ENCODE results near the gene ELOVL6.
A peak's percentile ranks its signal among the peaks of the same experiment; 100 is the strongest.

ELOVL6 gene

GRCh38 chr4:110130576-110131358 is 67.6 kb downstream of the ELOVL6 start:
- TF ChIP-seq, protein P1, sequence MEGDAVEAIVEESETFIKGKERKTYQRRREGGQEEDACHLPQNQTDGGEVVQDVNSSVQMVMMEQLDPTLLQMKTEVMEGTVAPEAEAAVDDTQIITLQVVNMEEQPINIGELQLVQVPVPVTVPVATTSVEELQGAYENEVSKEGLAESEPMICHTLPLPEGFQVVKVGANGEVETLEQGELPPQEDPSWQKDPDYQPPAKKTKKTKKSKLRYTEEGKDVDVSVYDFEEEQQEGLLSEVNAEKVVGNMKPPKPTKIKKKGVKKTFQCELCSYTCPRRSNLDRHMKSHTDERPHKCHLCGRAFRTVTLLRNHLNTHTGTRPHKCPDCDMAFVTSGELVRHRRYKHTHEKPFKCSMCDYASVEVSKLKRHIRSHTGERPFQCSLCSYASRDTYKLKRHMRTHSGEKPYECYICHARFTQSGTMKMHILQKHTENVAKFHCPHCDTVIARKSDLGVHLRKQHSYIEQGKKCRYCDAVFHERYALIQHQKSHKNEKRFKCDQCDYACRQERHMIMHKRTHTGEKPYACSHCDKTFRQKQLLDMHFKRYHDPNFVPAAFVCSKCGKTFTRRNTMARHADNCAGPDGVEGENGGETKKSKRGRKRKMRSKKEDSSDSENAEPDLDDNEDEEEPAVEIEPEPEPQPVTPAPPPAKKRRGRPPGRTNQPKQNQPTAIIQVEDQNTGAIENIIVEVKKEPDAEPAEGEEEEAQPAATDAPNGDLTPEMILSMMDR (IDR thresholded peaks at IDR 0.05; ENCODE audit: control insufficient read depth, extremely low read depth, insufficient read depth) = no peak
- H3K4me3 ChIP-seq (ENCODE audit: low read depth, low read length) = no peak overlapping the region
- DNase-seq (ENCODE audit: low read depth) = peak; percentile 23

DNA sequence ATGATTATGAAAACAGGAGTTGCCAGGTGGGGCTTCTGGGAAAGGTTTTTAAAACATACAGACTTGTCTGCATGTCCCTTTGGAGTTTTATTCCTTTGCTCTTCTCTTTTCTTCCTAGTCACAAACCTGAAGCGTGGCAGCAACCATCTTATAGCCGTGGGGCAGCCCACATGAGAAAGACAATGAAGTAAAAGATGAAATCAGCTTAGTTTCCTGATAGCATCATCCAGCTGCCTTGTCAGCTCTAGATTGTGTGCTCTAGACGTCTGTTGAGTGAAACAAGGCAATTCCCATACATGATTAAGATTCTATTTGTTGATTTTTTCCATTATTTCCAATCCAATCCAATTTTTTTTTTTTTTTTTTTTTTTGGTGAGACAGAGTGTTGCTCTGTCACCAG is 68.9 kb downstream of the ELOVL6 start:
- TF ChIP-seq, protein P1 (IDR thresholded peaks at IDR 0.05; ENCODE audit: control insufficient read depth, extremely low read depth, insufficient read depth) = no peak
- no peak overlapping the region for H3K4me3 ChIP-seq (ENCODE audit: low read depth, low read length)

GRCh38 chr4:110128472-110128919 is 69.9 kb downstream of the ELOVL6 start:
- H3K4me3 ChIP-seq (ENCODE audit: low read depth, low read length) = no peak overlapping the region
- no peak for DNase-seq (ENCODE audit: low read depth)

More for the DNA sequence above, 68.9 kb downstream of the ELOVL6 start:
- no peak for DNase-seq (ENCODE audit: low read depth)

DNA sequence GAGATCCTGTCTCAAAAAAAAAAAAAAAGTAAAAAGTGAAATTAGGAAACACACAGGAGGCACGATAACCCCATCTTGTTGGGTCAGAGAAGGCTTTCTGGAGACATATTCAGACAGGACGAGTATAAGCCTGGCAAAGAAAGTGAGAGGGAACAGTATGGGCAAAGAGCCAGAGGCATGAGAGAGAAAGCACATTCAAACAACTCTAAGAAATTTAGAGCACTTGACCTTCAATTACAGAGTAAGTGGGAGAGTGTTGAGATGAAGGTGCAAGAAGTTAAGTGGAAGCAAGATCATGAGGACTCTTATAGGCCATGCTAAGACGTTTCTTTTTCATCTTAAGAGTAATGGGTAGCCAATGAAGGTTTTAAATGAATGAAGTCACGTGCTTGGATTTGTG is 70.4 kb downstream of the ELOVL6 start:
- TF ChIP-seq, protein P1 (IDR thresholded peaks at IDR 0.05; ENCODE audit: control insufficient read depth, extremely low read depth, insufficient read depth) = no peak
- DNase-seq (ENCODE audit: low read depth) = no peak
- no peak overlapping the region for H3K4me3 ChIP-seq (ENCODE audit: low read depth, low read length)

More at GRCh38 chr4:110128472-110128919, 69.9 kb downstream of the ELOVL6 start:
- TF ChIP-seq, protein P1 (IDR thresholded peaks at IDR 0.05; ENCODE audit: control insufficient read depth, extremely low read depth, insufficient read depth) = no peak

DNA sequence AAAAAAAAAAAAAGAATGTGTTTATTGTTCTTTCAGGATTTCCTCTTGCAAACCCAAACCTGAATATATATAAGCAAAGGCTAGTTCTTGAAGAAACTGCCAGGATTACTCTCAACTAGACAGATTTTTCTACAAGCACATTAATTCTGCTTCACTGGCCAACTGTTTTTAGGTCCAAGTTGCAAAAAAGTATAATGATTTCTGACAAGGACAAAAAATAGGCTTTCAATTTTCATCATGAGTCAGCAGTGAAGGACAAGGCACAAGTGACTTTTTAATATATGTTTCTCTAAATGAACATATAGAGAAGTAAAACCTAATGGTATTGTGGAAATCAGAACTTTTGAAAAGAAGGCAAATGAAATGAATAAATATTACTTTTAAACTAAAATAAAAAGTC is 73.7 kb downstream of the ELOVL6 start:
- no peak for DNase-seq (ENCODE audit: low read depth)
- TF ChIP-seq, protein P1 (IDR thresholded peaks at IDR 0.05; ENCODE audit: control insufficient read depth, extremely low read depth, insufficient read depth) = no peak
- H3K4me3 ChIP-seq (ENCODE audit: low read depth, low read length) = no peak overlapping the region

DNA sequence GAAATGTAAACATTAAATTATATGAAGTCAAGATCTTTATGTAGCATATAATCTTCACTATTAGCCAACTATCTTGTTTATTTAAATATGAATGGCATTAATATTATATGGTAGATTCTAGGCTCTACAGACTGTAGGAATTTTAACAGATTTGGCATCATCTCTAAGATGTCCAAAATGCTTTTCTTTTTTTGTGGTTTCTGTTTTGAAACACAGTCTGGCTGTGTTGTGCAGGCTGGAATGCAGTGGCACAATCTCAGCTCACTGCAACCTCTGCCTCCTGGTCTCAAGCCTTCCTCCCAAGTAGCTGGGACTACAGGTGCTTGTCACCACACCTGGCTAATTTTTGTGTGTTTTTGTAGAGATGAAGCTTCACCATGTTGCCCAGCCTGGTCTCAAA is 76.2 kb downstream of the ELOVL6 start:
- DNase-seq (ENCODE audit: low read depth) = no peak
- TF ChIP-seq, protein P1 (IDR thresholded peaks at IDR 0.05; ENCODE audit: control insufficient read depth, extremely low read depth, insufficient read depth) = no peak
- no peak overlapping the region for H3K4me3 ChIP-seq (ENCODE audit: low read depth, low read length)

- DNase-seq (ENCODE audit: low read depth) = no peak
- H3K4me3 ChIP-seq (ENCODE audit: low read depth, low read length) = no peak overlapping the region
- TF ChIP-seq, protein P1 (IDR thresholded peaks at IDR 0.05; ENCODE audit: control insufficient read depth, extremely low read depth, insufficient read depth) = no peak
Measured at GRCh38 chr4:110120506-110120905, 77.9 kb downstream of the ELOVL6 start.

All from LNCaP clone FGC (cell line).